Activated CD8-positive, alpha-beta memory T cell treated with anti-CD3 and anti-CD28 coated beads, Interleukin-2, amount 50 U/mL, for 24 hours (primary cell): ENCODE results near the gene CHRDL2.
"Not testable (repeated sequence)": the region's sequence is repeated elsewhere in the genome, so short reads cannot be mapped to it uniquely, and the experiment has no call there.

Source experiments
- DNase-seq: peaks from one replicate; pipeline ENCODE4 v3.0.0-alpha.2; 2020; ENCODE audit errors: extremely low read depth

The CHRDL2 gene

GRCh38 chr11:74731301-74732094 lies at the start of gene CHRDL2:
Gene CHRDL2 (minus strand): TSS chr11:74731426. CDS start chr11:74730888, 538 bp downstream.
- no peak for DNase-seq

GRCh38 chr11:74780248-74781005 lies 49.2 kb upstream of the CHRDL2 start:
- no peak for DNase-seq

- DNase-seq, result no peak
These were observed 47.4 kb upstream of the CHRDL2 start for GRCh38 chr11:74778581-74778980.

- DNase-seq, result no peak
These were observed 46.7 kb upstream of the CHRDL2 start for GRCh38 chr11:74777877-74778276.

GRCh38 chr11:74777038-74777437 lies 45.8 kb upstream of the CHRDL2 start:
- DNase-seq, result no peak

- DNase-seq, result no peak
These were observed 45.3 kb upstream of the CHRDL2 start for GRCh38 chr11:74776546-74776945.

GRCh38 chr11:74775762-74776161 lies 44.5 kb upstream of the CHRDL2 start:
- DNase-seq, result no peak

- DNase-seq, result no peak
These were observed 42.2 kb upstream of the CHRDL2 start for GRCh38 chr11:74773476-74773875.

- no peak for DNase-seq
These were observed 39.9 kb upstream of the CHRDL2 start for GRCh38 chr11:74771139-74771538.

- no peak for DNase-seq
These were observed 39.2 kb upstream of the CHRDL2 start for GRCh38 chr11:74770456-74770855.

GRCh38 chr11:74769055-74769707 lies 38.0 kb upstream of the CHRDL2 start:
- no peak for DNase-seq

GRCh38 chr11:74768172-74768651 lies 37.0 kb upstream of the CHRDL2 start:
- not testable (repeated sequence) for DNase-seq

GRCh38 chr11:74766905-74767304 lies 35.7 kb upstream of the CHRDL2 start:
- DNase-seq, result no peak

GRCh38 chr11:74756571-74756970 lies 25.3 kb upstream of the CHRDL2 start:
- DNase-seq, result no peak

GRCh38 chr11:74755395-74755995 lies 24.3 kb upstream of the CHRDL2 start:
- DNase-seq, result no peak

- no peak for DNase-seq
These were observed 23.5 kb upstream of the CHRDL2 start for GRCh38 chr11:74754507-74755252.

- no peak for DNase-seq
These were observed 20.1 kb upstream of the CHRDL2 start for GRCh38 chr11:74751303-74751702.

GRCh38 chr11:74750598-74750997 lies 19.4 kb upstream of the CHRDL2 start:
- DNase-seq, result not testable (repeated sequence)

- no peak for DNase-seq
These were observed 18.7 kb upstream of the CHRDL2 start for GRCh38 chr11:74749965-74750296.

GRCh38 chr11:74749127-74749964 lies 18.1 kb upstream of the CHRDL2 start:
- DNase-seq, result no peak
